ENCODE data around the gene PDHA1.

DNA sequence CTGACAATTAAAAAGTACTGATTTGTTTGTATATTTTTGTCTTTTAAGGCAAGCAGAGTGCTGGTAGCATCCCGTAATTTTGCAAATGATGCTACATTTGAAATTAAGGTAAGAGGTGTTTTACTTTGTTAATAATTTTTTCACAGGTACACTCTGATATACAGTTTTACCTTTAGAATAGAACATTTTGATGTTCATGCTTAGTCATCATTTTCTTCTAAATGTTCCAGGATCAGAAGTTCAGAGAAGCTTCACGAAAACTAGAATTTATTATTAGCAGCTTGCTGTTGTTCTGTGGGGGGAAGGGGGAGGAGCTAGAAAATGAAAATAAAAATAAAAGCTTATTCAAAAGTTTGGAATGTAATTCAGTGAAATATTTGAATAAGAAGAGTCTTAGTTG is 5.5 kb downstream of the PDHA1 start:
- TF ChIP-seq JUN (IDR thresholded peaks at IDR 0.05; ENCODE audit: low read depth, low read length) (no peak), TAF1 (IDR thresholded peaks at IDR 0.05; ENCODE audit: low read depth, low read length) (no peak), CTCF (IDR thresholded peaks at IDR 0.05; ENCODE audit: control extremely low read depth in 1 of 3, insufficient read depth in 1 of 3, low read depth in 1 of 3, low read length in 3 of 3) (no peak), SIN3A (conservative IDR thresholded peaks at IDR 0.05 in 1 of 2, IDR thresholded peaks at IDR 0.05 in 1 of 2; ENCODE audit: low read depth in 1 of 2, low read length in 2 of 2) (no peak)

Data from H1 (cell line).